CMK (cell line): Measurements from ENCODE around the gene INCENP.

Experiments
- DNase-seq: peaks from one replicate; pipeline ENCODE4 v3.0.0-alpha.2; 2010; ENCODE audit warnings: low read depth

INCENP gene

GRCh38 chr11:62141111-62142042 is 17.6 kb downstream of the INCENP start:
- DNase-seq = no peak

DNA sequence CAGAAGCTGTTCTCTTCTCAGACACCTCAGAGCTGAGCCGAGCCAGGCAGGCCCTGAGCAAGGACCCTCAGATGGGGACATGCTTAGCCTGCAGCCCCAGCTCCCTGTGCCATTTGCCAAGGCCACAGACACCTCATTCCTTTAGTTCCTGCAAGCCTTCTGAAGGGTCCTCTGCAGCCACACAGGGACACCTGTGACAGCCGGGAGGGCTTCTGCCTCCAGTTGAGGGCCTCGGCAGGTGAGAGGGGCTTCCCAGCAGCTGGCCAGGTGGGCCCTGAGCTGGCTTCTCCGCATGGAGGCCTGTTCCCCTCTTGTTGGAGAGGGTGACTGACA is 18.2 kb downstream of the INCENP start:
- no peak for DNase-seq

DNA sequence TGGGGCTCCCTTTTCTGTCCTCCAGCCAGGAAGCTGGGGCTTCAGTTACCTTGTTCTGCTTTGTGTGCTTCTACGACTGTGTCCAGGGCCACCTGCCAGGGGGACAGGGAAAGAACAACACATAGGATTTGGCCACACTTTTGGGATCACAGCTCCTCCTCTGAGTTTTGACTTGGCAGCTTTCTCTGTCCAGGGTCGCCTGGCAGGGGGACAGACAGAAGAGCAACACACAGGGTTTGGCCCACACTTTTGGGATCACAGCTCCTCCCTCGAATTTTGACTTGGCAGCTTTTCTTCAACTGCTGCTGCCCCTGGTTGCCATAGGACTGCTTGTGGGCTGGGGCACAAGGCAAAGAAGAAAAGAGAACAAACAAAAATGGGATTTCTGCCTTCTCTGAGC is 19.1 kb downstream of the INCENP start:
- DNase-seq = no peak

- DNase-seq = no peak
Measured at GRCh38 chr11:62143727-62144126, 19.9 kb downstream of the INCENP start.

- DNase-seq = no peak
Measured at GRCh38 chr11:62144641-62145255, 20.9 kb downstream of the INCENP start.

DNA sequence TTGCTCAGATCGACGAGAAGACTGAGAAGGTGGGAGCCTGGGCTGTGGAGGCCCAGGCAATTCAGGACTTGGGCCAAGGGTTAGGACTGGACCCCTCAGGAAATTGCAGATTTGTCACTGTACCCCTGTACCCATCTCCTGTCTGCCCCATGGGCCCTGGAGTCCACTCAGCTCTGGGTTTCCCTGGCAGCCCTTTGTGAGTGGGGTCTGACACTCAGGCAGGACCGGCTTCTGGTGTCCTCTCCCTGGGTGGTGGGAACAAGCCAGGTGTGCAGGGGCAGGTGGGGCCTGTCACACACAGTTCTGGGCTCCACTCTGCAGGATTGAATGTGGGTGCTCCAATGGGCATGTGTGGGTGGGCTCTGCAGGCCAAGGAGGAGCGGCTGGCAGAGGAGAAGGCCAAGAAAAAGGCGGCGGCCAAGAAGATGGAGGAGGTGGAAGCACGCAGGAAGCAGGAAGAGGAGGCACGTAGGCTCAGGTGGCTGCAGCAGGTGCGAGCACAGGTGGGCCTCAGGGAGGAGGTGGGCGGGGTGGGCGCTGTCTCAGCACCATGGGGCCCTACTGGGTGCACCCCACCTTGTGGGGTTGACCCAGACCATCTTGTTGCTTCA is 21.6 kb downstream of the INCENP start:
- no peak for DNase-seq

DNA sequence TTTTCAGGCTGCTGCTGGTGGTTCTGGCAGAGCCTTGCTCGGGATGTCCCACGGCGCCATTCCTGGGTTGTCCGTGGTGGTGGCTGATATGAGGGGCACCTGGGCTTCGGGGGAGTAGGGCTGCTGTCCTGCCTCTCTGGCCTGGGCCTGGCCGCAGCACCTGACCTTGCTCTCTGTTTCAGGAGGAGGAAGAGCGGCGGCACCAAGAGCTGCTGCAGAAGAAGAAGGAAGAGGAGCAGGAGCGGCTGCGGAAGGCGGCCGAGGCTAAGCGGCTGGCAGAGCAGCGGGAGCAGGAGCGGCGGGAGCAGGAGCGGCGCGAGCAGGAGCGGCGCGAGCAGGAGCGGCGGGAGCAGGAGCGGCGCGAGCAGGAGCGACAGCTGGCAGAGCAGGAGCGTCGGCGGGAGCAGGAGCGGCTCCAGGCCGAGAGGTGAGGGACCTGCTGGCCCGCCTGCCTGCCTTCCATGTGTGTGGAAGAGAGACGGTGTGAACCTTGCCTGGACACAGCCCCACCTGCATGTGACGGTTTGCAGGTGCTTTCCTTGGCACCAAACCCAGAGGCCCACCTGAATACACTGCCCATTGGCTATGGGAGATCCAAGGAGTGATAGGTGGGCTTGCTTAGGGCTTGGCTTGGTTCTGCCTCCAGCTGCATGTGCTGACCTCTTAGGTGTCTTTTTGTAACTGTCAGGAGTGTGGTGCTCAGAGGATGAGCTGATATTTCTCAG is 22.8 kb downstream of the INCENP start:
- DNase-seq = no peak

DNA sequence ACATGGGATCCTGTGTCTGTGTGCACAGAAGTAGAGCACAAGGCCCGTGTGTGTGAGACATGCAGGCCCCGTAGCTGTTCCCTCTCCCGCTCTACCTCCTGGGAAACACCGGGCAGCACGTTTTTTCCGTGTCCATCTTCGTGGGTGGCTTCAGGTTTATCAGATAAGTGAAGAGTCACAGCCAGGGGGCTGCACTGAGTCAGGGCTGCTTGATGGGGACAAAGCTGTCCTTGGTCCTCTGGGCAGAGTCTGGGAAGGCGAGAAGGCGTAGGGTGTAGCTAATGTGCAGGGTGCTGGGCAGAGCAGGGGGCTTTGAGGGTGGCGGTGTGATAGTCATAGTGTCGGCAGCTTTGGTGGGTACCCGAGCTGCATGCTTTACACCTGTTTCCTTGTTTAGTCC is 23.7 kb downstream of the INCENP start:
- no peak for DNase-seq

GRCh38 chr11:62148271-62148980 is 24.6 kb downstream of the INCENP start:
- no peak for DNase-seq

DNA sequence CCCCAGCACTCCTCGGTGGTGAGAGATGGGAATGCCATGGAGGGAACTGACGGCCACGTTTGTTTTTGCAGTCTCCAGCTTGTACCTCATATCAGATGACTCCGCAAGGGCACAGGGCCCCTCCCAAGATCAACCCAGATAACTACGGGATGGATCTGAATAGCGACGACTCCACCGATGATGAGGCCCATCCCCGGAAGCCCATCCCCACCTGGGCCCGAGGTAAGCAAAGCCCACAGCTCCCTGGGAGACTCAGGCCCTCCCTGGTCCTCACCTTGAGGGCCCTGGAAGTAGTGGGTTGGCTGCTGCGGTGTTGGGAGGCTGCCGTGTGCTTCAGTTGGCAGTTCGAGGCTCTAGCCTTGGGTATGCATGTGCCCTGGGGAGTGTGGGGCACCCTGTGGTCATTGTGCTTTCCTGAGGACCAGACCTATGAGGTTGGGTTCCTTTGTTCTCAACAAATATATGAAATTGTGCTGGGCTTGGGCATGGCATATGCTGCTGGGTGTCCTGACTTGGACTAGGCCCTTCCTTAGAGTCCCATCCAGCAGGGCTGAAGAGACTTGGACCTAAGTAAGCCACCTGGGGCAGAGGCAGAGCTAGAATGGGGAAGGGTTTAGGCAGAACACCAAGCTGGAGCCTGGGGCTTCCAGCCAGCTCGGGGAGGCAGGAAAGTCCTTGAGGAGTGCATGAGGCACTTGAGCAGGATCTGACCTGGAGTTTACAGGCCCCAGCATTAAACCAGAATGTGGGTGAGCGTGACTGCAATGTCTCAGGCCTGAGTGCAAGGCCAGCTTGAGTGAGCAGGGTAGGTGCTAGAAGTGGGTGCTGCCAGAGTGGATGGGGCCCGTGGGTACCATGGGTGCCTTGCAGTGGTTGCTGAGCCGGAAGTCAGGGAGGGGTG is 26.4 kb downstream of the INCENP start:
- DNase-seq = no peak

- DNase-seq = no peak
Measured at GRCh38 chr11:62150887-62151736, 27.3 kb downstream of the INCENP start.

- no peak for DNase-seq
Measured at GRCh38 chr11:62151737-62152102, 27.9 kb downstream of the INCENP start.

DNA sequence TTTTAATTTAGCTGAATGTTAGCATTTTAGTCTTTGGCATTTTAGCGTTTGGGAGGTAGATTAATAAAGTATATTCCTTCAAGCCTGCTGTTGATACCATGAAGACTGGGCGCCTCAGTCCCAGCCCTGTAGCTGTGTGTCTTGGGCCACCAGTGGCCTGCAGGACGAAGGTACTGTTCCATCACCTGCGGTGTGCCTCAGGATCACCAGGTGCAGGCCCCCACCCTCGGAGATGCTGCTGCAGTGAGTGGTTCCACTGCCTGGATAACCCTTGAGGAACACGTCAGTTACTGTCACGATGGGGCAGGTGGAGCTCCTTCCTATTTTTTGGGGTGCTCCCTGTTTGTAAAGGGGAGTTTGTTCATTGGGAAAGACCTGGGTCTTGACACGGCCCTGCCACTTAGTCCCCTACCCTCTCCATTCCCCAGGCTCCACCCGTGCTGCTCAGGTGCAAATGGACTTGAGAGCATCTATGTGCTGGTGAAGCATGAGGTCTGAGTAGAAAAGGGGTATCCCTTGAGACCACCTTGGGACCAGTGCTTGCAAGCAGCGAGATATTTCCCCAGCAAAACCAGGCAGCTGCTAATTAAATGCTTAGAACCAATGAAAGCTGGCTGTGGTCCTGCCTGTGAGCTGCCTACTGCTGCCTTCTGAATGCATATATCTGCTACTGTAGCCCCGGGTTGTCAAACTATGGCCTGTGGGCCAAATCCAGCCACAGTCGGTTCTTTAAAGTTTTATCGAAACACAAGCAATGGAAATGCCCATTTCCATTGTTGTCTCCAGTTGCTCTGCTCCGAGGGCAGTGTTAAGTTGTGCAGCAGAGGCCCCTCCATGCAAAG is 28.7 kb downstream of the INCENP start:
- DNase-seq = no peak

- no peak for DNase-seq
Measured at GRCh38 chr11:62153087-62153395, 29.2 kb downstream of the INCENP start.

- DNase-seq = no peak
Measured at GRCh38 chr11:62153617-62154016, 29.8 kb downstream of the INCENP start.

DNA sequence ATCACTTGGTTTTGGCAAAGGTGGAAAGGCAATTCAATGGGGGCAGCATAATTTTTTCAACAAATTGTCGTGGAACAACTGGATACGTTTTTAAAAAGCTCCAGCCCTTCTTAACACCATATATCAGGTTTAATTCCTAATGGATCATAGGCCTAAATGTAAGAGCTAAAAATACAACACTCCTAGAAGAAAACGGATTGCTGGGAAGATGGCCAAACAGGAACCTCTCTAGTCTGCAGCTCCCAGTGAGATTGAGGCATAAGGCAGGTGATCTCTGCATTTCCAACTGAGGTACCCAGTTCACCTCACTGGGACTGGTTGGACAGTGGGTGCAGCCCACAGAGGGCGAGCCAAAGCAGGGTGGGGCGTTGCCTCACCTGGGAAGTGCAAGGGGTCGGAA is 33.8 kb downstream of the INCENP start:
- DNase-seq = no peak

- DNase-seq = no peak
Measured at GRCh38 chr11:62166371-62166770, 42.6 kb downstream of the INCENP start.

GRCh38 chr11:62169448-62169847 is 45.6 kb downstream of the INCENP start:
- DNase-seq = no peak

DNA sequence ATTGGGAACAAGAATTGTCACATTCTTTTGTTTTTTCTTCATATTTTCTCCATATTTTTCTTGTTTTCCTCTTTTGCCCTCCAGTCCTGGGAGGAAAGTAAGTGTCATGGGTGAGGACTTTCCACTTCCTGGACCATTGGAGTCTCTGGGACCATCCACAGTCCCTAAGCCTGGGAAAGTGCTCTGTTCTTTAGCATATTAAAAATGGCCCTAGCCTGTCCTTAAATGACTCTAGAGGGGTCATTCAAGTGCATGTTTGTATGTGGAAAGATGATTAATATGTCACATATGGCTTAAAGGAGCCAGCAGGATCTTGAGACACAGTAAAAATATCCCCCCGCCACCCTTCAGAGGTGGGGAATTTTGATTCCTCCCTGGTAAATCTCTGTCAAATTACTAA is 46.1 kb downstream of the INCENP start:
- DNase-seq = no peak
